ENCODE data around the gene AK4. TPM values are rescaled to one million over a fixed set of nuclear protein-coding genes. Genes with fewer than 3 reads are reported as not detected.
A peak's percentile ranks its signal among the peaks of the same experiment; 100 is the strongest.
"Not testable (repeated sequence)": the region's sequence is repeated elsewhere in the genome, so short reads cannot be mapped to it uniquely, and the experiment has no call there.

The AK4 gene
- total RNA-seq, 1 experiment from 2014 or later = 180 TPM

DNA sequence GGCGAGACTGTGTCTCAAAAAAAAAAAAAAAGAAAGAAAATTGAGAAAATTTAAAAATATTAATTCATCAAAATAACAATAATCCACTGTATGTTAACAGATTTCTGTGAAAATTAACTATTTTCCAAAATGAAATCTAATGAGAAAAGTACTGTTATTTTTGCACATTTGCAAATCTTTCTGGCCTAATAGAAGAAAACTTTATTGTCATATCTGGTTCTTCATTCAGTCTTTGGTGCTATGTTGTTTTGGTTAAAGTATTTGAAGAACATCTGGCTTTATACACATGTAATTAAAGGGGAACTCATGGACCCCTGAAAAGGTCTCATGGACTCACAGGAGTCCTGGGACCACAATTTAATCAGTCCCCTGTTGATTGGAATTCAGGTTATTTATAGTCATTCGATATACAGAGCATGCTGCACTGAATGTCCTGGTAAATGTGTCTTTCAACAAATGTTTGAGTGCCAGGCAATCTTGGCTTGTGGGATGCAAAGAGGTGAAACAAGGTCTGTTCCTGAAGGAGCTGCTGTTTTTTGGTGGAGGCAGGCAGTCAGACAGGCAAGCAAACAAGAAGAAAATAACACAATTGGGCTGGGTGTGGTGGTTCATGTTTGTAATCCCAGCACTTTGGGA is 9.0 kb downstream of the AK4 start:
- Mint-ChIP-seq H3K27me3 (ENCODE audit: low read depth) (no peaks in the 10 kb centered on the region), H3K36me3 (peaks cover 11% of the 10 kb centered on the region), H3K9me3 (no peaks in the 10 kb centered on the region), H3K27ac (peak overlapping the region; percentile 92), H3K4me1 (peaks cover 68% of the 10 kb centered on the region), H3K4me3 (no peak overlapping the region)
- POLR2A ChIA-PET = interaction anchor here (0.7 kb wide), 1 partner anchor 73 kb away, joined by 6 read pairs; no protein-coding TSS in a partner anchor
- TF ChIP-seq, protein P1, sequence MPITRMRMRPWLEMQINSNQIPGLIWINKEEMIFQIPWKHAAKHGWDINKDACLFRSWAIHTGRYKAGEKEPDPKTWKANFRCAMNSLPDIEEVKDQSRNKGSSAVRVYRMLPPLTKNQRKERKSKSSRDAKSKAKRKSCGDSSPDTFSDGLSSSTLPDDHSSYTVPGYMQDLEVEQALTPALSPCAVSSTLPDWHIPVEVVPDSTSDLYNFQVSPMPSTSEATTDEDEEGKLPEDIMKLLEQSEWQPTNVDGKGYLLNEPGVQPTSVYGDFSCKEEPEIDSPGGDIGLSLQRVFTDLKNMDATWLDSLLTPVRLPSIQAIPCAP (CRISPR knock-in tag; IDR thresholded peaks at IDR 0.05) = no peak
- TF ChIP-seq, protein P2, sequence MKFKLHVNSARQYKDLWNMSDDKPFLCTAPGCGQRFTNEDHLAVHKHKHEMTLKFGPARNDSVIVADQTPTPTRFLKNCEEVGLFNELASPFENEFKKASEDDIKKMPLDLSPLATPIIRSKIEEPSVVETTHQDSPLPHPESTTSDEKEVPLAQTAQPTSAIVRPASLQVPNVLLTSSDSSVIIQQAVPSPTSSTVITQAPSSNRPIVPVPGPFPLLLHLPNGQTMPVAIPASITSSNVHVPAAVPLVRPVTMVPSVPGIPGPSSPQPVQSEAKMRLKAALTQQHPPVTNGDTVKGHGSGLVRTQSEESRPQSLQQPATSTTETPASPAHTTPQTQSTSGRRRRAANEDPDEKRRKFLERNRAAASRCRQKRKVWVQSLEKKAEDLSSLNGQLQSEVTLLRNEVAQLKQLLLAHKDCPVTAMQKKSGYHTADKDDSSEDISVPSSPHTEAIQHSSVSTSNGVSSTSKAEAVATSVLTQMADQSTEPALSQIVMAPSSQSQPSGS (CRISPR knock-in tag; IDR thresholded peaks at IDR 0.05; ENCODE audit: borderline replicate concordance, low read depth) = no peak
- TF ChIP-seq, protein P3, sequence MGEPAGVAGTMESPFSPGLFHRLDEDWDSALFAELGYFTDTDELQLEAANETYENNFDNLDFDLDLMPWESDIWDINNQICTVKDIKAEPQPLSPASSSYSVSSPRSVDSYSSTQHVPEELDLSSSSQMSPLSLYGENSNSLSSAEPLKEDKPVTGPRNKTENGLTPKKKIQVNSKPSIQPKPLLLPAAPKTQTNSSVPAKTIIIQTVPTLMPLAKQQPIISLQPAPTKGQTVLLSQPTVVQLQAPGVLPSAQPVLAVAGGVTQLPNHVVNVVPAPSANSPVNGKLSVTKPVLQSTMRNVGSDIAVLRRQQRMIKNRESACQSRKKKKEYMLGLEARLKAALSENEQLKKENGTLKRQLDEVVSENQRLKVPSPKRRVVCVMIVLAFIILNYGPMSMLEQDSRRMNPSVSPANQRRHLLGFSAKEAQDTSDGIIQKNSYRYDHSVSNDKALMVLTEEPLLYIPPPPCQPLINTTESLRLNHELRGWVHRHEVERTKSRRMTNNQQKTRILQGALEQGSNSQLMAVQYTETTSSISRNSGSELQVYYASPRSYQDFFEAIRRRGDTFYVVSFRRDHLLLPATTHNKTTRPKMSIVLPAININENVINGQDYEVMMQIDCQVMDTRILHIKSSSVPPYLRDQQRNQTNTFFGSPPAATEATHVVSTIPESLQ (CRISPR knock-in tag; IDR thresholded peaks at IDR 0.05) = no peak
- TF ChIP-seq, protein P4, sequence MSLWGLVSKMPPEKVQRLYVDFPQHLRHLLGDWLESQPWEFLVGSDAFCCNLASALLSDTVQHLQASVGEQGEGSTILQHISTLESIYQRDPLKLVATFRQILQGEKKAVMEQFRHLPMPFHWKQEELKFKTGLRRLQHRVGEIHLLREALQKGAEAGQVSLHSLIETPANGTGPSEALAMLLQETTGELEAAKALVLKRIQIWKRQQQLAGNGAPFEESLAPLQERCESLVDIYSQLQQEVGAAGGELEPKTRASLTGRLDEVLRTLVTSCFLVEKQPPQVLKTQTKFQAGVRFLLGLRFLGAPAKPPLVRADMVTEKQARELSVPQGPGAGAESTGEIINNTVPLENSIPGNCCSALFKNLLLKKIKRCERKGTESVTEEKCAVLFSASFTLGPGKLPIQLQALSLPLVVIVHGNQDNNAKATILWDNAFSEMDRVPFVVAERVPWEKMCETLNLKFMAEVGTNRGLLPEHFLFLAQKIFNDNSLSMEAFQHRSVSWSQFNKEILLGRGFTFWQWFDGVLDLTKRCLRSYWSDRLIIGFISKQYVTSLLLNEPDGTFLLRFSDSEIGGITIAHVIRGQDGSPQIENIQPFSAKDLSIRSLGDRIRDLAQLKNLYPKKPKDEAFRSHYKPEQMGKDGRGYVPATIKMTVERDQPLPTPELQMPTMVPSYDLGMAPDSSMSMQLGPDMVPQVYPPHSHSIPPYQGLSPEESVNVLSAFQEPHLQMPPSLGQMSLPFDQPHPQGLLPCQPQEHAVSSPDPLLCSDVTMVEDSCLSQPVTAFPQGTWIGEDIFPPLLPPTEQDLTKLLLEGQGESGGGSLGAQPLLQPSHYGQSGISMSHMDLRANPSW (CRISPR knock-in tag; conservative IDR thresholded peaks at IDR 0.05; ENCODE audit: low read depth) = no peak
- TF ChIP-seq HMGA2 (CRISPR knock-in tag; IDR thresholded peaks at IDR 0.05) = no peak
- TF ChIP-seq, protein P5, sequence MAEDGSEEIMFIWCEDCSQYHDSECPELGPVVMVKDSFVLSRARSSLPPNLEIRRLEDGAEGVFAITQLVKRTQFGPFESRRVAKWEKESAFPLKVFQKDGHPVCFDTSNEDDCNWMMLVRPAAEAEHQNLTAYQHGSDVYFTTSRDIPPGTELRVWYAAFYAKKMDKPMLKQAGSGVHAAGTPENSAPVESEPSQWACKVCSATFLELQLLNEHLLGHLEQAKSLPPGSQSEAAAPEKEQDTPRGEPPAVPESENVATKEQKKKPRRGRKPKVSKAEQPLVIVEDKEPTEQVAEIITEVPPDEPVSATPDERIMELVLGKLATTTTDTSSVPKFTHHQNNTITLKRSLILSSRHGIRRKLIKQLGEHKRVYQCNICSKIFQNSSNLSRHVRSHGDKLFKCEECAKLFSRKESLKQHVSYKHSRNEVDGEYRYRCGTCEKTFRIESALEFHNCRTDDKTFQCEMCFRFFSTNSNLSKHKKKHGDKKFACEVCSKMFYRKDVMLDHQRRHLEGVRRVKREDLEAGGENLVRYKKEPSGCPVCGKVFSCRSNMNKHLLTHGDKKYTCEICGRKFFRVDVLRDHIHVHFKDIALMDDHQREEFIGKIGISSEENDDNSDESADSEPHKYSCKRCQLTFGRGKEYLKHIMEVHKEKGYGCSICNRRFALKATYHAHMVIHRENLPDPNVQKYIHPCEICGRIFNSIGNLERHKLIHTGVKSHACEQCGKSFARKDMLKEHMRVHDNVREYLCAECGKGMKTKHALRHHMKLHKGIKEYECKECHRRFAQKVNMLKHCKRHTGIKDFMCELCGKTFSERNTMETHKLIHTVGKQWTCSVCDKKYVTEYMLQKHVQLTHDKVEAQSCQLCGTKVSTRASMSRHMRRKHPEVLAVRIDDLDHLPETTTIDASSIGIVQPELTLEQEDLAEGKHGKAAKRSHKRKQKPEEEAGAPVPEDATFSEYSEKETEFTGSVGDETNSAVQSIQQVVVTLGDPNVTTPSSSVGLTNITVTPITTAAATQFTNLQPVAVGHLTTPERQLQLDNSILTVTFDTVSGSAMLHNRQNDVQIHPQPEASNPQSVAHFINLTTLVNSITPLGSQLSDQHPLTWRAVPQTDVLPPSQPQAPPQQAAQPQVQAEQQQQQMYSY (CRISPR knock-in tag; IDR thresholded peaks at IDR 0.05) = no peak
- TF ChIP-seq RELA (CRISPR knock-in tag; IDR thresholded peaks at IDR 0.05; ENCODE audit: borderline replicate concordance) = no peak
- no peak for DNase-seq (ENCODE audit: low spot score)
- ATAC-seq = no peak
- CTCF ChIA-PET = no interaction called here

DNA sequence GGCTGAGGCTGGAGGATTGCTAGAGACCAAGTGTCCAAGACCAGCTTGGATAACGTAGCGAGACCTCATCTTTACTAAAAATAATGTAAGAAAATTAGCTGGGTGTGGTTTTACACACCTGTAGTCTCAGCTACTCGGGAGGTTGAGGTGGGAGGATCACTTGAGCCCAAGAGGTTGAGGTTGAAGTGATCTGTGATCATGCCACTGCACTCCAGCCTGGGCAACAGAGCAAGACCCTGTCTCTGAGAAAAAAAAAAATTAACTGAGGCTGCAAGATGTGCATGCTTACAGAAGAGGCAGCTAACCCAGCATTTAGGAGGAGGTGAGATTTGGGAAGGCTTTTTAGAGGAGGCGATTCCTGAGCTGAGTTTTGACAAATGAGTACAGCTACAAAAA is 9.5 kb downstream of the AK4 start:
- ChIA-PET POLR2A (no interaction called here), CTCF (no interaction called here)
- Mint-ChIP-seq H3K27me3 (ENCODE audit: low read depth) (no peaks in the 10 kb centered on the region), H3K4me3 (no peak overlapping the region), H3K9me3 (no peaks in the 10 kb centered on the region), H3K36me3 (peaks cover 11% of the 10 kb centered on the region), H3K27ac (peak overlapping the region; percentile 92; the same call in 1 of the 2 replicates), H3K4me1 (peaks cover 69% of the 10 kb centered on the region)
- TF ChIP-seq ZNF121 (CRISPR knock-in tag; IDR thresholded peaks at IDR 0.05) (peak; percentile 97), NFATC4 (CRISPR knock-in tag; IDR thresholded peaks at IDR 0.05) (no peak)
- no peak for DNase-seq (ENCODE audit: low spot score)
- ATAC-seq = no peak

DNA sequence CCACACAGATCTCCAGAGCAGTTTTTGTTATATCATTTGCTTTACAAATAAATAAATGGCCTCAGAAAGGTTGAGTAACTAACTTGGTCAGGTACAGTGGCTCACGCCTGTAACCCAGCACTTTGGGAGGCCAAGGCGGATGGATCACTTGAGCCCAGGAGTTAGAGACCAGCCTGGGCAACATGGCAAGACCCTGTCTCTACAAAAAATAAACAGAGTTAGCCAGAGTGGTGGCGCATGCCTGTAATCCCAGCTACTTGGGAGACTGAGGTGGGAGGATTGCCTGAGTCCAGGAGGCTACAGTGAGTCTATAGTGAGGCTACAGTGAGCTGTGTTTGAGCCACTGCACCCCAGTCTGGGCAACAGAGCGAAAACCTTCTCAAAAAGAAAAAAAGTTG is 11.3 kb downstream of the AK4 start:
- H3K9me3 Mint-ChIP-seq; H3K4me3 Mint-ChIP-seq; DNase-seq (ENCODE audit: low spot score); H3K27me3 Mint-ChIP-seq (ENCODE audit: low read depth); CTCF ChIA-PET; H3K36me3 Mint-ChIP-seq; ATAC-seq: not testable (repeated sequence)
- peak; percentile 71; the same call in 1 of the 2 replicates for TF ChIP-seq ZNF121 (CRISPR knock-in tag; IDR thresholded peaks at IDR 0.05)
- H3K27ac Mint-ChIP-seq = peak overlapping the region; percentile 92
- peaks cover 69% of the 10 kb centered on the region for H3K4me1 Mint-ChIP-seq
- POLR2A ChIA-PET = interaction anchor here (0.7 kb wide), 1 partner anchor 16 kb away, joined by 6 read pairs; no protein-coding TSS in a partner anchor
